HUES48 (cell line): ENCODE data around the gene RSF1.

Experiments used
- H3K27ac ChIP-seq: one replicate; pipeline ENCODE4 v1.7.0; 2013; ENCODE audit warnings: low read depth, low read length, inconsistent platforms
- H3K27me3 ChIP-seq: 2 replicates; pipeline ENCODE4 v1.6.1; 2013; ENCODE audit warnings: mild to moderate bottlenecking, low read length; ENCODE audit not compliant: control insufficient read depth, insufficient read depth
- H3K36me3 ChIP-seq: 2 replicates; pipeline ENCODE4 v1.6.1; 2013; ENCODE audit warnings: low read length; ENCODE audit not compliant: control insufficient read depth, insufficient read depth
- H3K4me1 ChIP-seq: 2 replicates; pipeline ENCODE4 v1.6.1; 2013; ENCODE audit warnings: mild to moderate bottlenecking, low read length; ENCODE audit not compliant: control insufficient read depth, insufficient read depth
- H3K4me3 ChIP-seq: 2 replicates; pipeline ENCODE4 v1.5.1; 2013; ENCODE audit warnings: mild to moderate bottlenecking, low read depth, low read length
- H3K9ac ChIP-seq: 2 replicates; pipeline ENCODE4 v1.6.1; 2013; ENCODE audit warnings: mild to moderate bottlenecking, low read depth, low read length, moderate library complexity
- H3K9me3 ChIP-seq: 2 replicates; pipeline ENCODE4 v1.6.1; 2013; ENCODE audit warnings: low read length; ENCODE audit not compliant: control insufficient read depth, insufficient read depth

Gene RSF1

DNA sequence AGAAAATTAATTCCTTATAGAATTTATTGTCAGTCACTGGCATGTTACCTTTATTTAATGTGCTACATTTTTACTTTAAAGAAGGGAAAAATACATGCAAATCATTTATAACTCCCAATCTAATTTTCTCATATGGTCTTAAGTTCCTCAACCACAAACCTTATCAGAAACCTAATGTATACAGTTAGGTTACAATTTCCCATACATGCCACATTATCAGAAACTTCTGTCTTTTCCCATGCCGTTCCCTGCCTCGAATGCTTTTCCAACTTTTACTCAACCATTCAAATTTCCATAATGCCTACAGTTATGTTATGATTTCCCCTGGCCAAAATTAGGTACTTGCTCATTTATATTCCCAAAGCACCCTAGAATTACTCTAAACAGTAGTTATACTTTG lies 13.5 kb downstream of the RSF1 start:
- no peaks in the 10 kb centered on the region; the same call in 1 of the 2 replicates for H3K4me1 ChIP-seq
- no peak overlapping the region for H3K27ac ChIP-seq
- H3K36me3 ChIP-seq = no peaks in the 10 kb centered on the region; the same call in none of the 2 replicates
- no peaks in the 10 kb centered on the region for H3K27me3 ChIP-seq
- no peak overlapping the region for H3K4me3 ChIP-seq
- no peak overlapping the region for H3K9ac ChIP-seq
- H3K9me3 ChIP-seq = no peaks in the 10 kb centered on the region

DNA sequence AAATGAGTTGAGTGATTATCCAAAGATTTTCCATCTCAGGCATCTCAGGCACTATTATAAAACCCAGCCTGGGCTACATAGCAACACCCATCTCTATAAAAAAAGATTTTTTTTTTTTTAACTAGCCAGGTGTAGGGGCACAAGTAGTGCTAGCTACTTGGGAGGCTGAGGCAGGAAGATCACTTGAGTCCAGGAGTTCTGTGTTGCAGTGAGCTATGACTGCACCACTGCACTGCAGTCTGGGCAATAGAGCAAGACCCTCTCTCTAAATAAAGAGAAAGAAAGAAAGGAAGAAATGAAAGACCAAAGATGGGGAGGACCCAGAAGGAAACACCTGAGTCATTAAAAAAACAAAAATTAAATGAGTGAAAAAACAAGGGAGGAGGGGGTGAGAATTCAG lies 14.1 kb downstream of the RSF1 start:
- Histone ChIP-seq H3K27me3 (no peaks in the 10 kb centered on the region), H3K9ac (no peak overlapping the region), H3K27ac (no peak overlapping the region), H3K4me3 (no peak overlapping the region), H3K4me1 (no peaks in the 10 kb centered on the region; the same call in 1 of the 2 replicates), H3K36me3 (no peaks in the 10 kb centered on the region; the same call in none of the 2 replicates), H3K9me3 (no peaks in the 10 kb centered on the region)

GRCh38 chr11:77801477-77801876 lies 19.0 kb downstream of the RSF1 start:
- Histone ChIP-seq H3K27ac (no peak overlapping the region), H3K9me3 (no peaks in the 10 kb centered on the region), H3K4me3 (no peak overlapping the region), H3K9ac (no peak overlapping the region), H3K4me1 (no peaks in the 10 kb centered on the region; the same call in 1 of the 2 replicates), H3K27me3 (no peaks in the 10 kb centered on the region), H3K36me3 (no peaks in the 10 kb centered on the region; the same call in none of the 2 replicates)

DNA sequence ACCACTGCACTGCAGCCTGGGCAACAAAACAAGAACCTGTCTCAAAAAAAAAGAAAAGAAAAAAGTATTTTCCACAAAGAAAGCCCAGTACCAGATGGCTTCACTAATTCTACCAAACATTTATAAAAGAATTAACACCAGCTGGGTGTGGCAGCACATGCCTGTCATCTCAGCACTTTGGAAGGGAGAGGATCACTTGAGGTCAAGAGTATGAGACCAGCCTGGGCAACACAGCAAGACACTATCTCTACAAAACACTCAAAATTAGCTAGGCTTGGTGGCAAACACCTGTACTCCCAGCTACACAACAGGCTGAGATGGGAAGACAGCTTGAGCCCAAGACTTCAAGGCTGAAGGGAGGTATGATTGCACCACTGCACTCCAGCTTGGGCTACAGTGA lies 20.1 kb downstream of the RSF1 start:
- Histone ChIP-seq H3K4me3 (no peak overlapping the region), H3K27me3 (no peaks in the 10 kb centered on the region), H3K36me3 (no peaks in the 10 kb centered on the region; the same call in none of the 2 replicates), H3K9me3 (no peaks in the 10 kb centered on the region), H3K27ac (no peak overlapping the region), H3K4me1 (no peaks in the 10 kb centered on the region; the same call in 1 of the 2 replicates), H3K9ac (no peak overlapping the region)

DNA sequence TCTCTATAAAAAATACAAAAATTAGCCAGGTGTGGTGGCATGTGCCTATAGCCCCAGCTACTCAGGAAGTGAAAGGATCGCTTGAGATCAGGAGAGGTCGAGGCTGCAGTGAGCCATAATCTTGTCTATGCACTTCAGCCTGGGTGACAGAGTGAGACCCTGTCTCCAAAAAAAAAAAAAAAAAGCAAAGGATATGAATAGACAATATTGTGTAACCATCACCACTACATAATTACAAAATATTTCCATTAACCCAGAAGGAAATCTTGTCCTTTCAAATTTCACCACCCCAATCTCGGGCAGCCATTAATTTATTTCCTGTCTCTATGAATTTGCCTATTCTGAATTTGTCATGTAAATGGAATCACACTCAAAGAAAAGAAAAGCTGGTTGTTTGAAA lies 21.2 kb downstream of the RSF1 start:
- no peak overlapping the region for H3K4me3 ChIP-seq
- no peak overlapping the region for H3K27ac ChIP-seq
- H3K4me1 ChIP-seq = no peaks in the 10 kb centered on the region; the same call in 1 of the 2 replicates
- no peaks in the 10 kb centered on the region for H3K27me3 ChIP-seq
- H3K36me3 ChIP-seq = no peaks in the 10 kb centered on the region; the same call in 1 of the 2 replicates
- H3K9ac ChIP-seq = no peak overlapping the region
- H3K9me3 ChIP-seq = no peaks in the 10 kb centered on the region

DNA sequence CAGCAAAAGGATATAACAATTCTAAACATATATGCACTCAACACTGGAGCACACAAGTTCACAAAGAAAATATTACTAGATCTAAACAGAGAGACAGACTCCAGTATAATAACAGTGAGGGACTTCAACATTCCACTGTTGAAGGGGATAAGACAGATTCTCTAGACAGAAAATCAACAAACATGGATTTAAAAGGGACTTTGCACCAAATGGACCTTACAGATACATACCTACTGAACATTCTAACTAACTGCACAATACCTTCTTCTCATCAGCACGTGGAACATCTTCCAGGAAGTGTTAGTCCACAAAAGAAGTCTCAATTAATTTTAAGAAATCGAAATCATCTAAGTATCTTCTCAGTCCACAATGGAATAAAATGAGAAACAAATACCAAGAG lies 26.6 kb downstream of the RSF1 start:
- H3K4me1 ChIP-seq = 0 out of 2 replicates have a peak, but pooled peaks cover 2% of the 10 kb centered on the region
- H3K4me3 ChIP-seq = no peak overlapping the region
- no peak overlapping the region for H3K9ac ChIP-seq
- H3K27ac ChIP-seq = no peak overlapping the region
- peaks cover 16% of the 10 kb centered on the region for H3K36me3 ChIP-seq
- H3K27me3 ChIP-seq = no peaks in the 10 kb centered on the region
- peaks cover 22% of the 10 kb centered on the region for H3K9me3 ChIP-seq

DNA sequence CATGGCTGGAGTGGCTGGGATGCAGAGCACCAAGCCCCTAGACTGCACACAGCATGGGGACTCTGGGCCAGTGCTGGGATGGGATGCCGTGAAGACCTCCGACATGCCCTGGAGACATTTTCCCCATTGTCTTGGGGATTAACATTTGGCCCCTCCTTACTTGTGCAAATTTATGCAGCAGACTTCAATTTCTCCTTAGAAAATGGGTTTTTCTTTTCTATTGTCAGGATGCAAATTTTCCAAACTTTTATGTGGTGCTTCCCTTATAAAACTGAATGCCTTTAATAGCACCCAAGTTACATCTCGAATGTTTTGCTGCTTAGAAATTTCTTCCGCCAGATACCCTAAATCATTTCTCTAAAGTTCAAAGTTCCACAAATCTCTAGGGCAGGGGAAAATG lies 29.2 kb downstream of the RSF1 start:
- H3K36me3 ChIP-seq = peaks cover 16% of the 10 kb centered on the region
- no peak overlapping the region for H3K27ac ChIP-seq
- H3K9me3 ChIP-seq = peaks cover 22% of the 10 kb centered on the region
- no peak overlapping the region for H3K9ac ChIP-seq
- H3K4me3 ChIP-seq = no peak overlapping the region
- no peaks in the 10 kb centered on the region for H3K27me3 ChIP-seq
- peaks cover 22% of the 10 kb centered on the region for H3K4me1 ChIP-seq

DNA sequence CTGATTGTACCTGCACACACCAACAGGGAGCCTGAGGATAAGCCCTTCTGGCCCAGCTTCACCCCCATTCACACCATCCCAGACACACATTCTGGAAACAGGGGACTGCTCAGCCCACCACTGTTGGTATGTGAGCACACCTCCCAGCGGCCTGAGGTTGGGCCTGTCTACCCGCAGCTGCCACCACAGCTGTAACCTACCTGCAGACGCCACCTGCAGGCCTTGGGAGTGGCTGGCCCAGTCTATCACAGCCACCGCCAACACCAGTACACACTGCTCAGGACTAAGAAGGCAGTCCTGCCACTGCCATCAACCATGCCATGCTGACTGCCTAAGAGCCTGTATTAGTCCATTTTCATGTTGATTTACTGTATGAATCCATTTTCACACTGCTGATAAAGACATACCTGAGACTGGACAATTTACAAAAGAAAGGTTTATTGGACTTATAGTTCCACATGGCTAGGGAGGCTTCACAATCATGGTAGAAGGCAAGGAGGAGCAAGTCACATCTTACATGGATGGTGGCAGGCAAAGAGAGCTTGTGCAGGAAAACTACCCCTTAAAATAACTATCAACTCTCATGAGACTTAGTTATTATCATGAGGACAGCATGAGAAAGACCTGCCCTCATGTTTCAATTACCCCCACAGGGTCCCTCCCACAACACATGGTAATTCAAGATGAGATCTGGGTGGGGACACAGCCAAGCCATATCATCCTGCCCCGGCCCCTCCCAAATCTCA lies 30.6 kb downstream of the RSF1 start:
- H3K36me3 ChIP-seq = peaks cover 16% of the 10 kb centered on the region
- H3K27me3 ChIP-seq = no peaks in the 10 kb centered on the region
- H3K4me3 ChIP-seq = no peak overlapping the region
- peaks cover 22% of the 10 kb centered on the region for H3K9me3 ChIP-seq
- H3K4me1 ChIP-seq = peaks cover 22% of the 10 kb centered on the region
- H3K9ac ChIP-seq = no peak overlapping the region
- H3K27ac ChIP-seq = no peak overlapping the region

GRCh38 chr11:77789061-77789730 lies 31.3 kb downstream of the RSF1 start:
- no peaks in the 10 kb centered on the region for H3K27me3 ChIP-seq
- H3K4me1 ChIP-seq = peaks cover 22% of the 10 kb centered on the region
- peaks cover 22% of the 10 kb centered on the region for H3K9me3 ChIP-seq
- H3K36me3 ChIP-seq = peaks cover 16% of the 10 kb centered on the region
- no peak overlapping the region for H3K9ac ChIP-seq
- H3K27ac ChIP-seq = no peak overlapping the region
- no peak overlapping the region for H3K4me3 ChIP-seq

- H3K27me3 ChIP-seq = no peaks in the 10 kb centered on the region
- no peak overlapping the region for H3K9ac ChIP-seq
- H3K4me1 ChIP-seq = peaks cover 25% of the 10 kb centered on the region
- no peaks in the 10 kb centered on the region for H3K36me3 ChIP-seq
- no peak overlapping the region for H3K4me3 ChIP-seq
- no peaks in the 10 kb centered on the region for H3K9me3 ChIP-seq
- H3K27ac ChIP-seq = no peak overlapping the region
These were observed 36.0 kb downstream of the RSF1 start for GRCh38 chr11:77784572-77784971.

- no peaks in the 10 kb centered on the region for H3K9me3 ChIP-seq
- no peak overlapping the region for H3K4me3 ChIP-seq
- H3K27ac ChIP-seq = no peak overlapping the region
- no peaks in the 10 kb centered on the region for H3K36me3 ChIP-seq
- H3K4me1 ChIP-seq = peaks cover 15% of the 10 kb centered on the region
- H3K27me3 ChIP-seq = no peaks in the 10 kb centered on the region
- H3K9ac ChIP-seq = no peak overlapping the region
These were observed 37.5 kb downstream of the RSF1 start for GRCh38 chr11:77783025-77783424.
